RWPE2 (cell line): ENCODE results near the gene PCDHGA4.
"Not testable (repeated sequence)": the region's sequence is repeated elsewhere in the genome, so short reads cannot be mapped to it uniquely, and the experiment has no call there.

Source experiments
- ATAC-seq: fragments of 200-7000 bp; cut with Tn5 transposase; 3 replicates; pipeline ENCODE4 v1.9.1; 2021; ENCODE audit warnings: low read depth
- DNase-seq: peaks from one replicate; pipeline ENCODE4 v3.0.0-alpha.2; 2020; ENCODE audit warnings: low spot score
- H3K27ac ChIP-seq: fragments of 450-650 bp; 2 replicates; pipeline ENCODE4 v1.5.1; 2017; ENCODE audit warnings: mild to moderate bottlenecking; ENCODE audit not compliant: poor library complexity, severe bottlenecking
- H3K27me3 ChIP-seq: fragments of 250-450 bp; sonication (Bioruptor Pico); 2 replicates; pipeline ENCODE4 v1.5.1; 2021; ENCODE audit warnings: mild to moderate bottlenecking, moderate library complexity; ENCODE audit not compliant: insufficient read depth, poor library complexity, severe bottlenecking
- H3K36me3 ChIP-seq: fragments of 250-450 bp; sonication (Bioruptor Pico); 2 replicates; pipeline ENCODE4 v1.5.1; 2020; ENCODE audit warnings: low read depth, mild to moderate bottlenecking, moderate library complexity
- H3K4me1 ChIP-seq: fragments of 250-450 bp; sonication (Bioruptor Pico); 2 replicates; pipeline ENCODE4 v1.5.1; 2021; ENCODE audit warnings: mild to moderate bottlenecking, moderate library complexity; ENCODE audit not compliant: insufficient read depth, poor library complexity, severe bottlenecking
- H3K4me3 ChIP-seq: fragments of 250-450 bp; sonication (Bioruptor Pico); 2 replicates; pipeline ENCODE4 v1.5.1; 2021; ENCODE audit warnings: mild to moderate bottlenecking, moderate library complexity; ENCODE audit not compliant: severe bottlenecking
- H3K9me3 ChIP-seq: fragments of 250-450 bp; sonication (Bioruptor Pico); 2 replicates; pipeline ENCODE4 v1.5.1; 2021; ENCODE audit warnings: mild to moderate bottlenecking, moderate library complexity; ENCODE audit not compliant: severe bottlenecking
- TF ChIP-seq, protein P1 (sequence below): fragments of 450-650 bp; IDR thresholded peaks from one replicate; pipeline ENCODE4 v1.5.1; 2017; ENCODE audit warnings: mild to moderate bottlenecking, moderate library complexity; ENCODE audit not compliant: poor library complexity, severe bottlenecking

Gene PCDHGA4

DNA sequence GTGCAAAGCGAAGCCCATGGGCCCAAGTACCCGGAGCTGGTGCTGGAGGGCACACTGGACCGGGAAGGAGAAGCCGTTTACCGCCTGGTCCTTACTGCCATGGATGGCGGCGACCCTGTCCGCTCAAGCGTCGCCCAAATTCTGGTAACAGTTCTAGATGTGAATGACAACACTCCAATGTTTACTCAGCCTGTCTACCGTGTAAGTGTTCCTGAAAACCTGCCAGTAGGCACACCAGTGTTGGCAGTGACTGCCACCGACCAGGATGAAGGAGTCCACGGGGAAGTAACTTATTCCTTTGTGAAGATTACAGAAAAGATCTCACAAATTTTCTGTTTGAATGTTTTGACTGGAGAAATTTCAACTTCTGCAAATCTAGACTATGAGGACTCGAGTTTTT lies 19.8 kb downstream of the PCDHGA4 start:
- no peak for DNase-seq
- no peaks in the 10 kb centered on the region for H3K36me3 ChIP-seq
- TF ChIP-seq, protein P1, sequence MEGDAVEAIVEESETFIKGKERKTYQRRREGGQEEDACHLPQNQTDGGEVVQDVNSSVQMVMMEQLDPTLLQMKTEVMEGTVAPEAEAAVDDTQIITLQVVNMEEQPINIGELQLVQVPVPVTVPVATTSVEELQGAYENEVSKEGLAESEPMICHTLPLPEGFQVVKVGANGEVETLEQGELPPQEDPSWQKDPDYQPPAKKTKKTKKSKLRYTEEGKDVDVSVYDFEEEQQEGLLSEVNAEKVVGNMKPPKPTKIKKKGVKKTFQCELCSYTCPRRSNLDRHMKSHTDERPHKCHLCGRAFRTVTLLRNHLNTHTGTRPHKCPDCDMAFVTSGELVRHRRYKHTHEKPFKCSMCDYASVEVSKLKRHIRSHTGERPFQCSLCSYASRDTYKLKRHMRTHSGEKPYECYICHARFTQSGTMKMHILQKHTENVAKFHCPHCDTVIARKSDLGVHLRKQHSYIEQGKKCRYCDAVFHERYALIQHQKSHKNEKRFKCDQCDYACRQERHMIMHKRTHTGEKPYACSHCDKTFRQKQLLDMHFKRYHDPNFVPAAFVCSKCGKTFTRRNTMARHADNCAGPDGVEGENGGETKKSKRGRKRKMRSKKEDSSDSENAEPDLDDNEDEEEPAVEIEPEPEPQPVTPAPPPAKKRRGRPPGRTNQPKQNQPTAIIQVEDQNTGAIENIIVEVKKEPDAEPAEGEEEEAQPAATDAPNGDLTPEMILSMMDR, result no peak

DNA sequence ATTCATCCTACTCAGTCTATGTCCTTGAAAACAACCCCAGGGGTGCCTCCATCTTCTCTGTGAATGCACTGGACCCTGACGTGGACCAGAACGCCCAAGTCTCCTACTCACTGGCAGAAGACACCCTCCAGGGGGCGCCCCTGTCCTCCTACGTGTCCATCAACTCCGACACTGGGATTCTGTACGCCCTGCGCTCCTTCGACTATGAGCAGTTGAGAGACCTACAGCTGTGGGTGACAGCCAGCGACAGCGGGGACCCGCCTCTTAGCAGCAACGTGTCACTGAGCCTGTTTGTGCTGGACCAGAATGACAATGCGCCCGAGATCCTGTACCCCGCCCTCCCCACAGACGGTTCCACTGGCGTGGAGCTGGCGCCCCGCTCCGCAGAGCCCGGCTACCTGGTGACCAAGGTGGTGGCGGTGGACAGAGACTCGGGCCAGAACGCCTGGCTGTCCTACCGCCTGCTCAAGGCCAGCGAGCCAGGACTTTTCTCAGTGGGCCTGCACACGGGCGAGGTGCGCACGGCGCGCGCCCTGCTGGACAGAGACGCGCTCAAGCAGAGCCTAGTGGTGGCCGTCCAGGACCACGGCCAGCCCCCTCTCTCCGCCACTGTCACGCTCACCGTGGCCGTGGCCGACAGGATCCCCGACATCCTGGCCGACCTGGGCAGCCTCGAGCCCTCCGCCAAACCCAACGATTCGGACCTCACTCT lies 20.8 kb downstream of the PCDHGA4 start:
- peaks cover 40% of the 10 kb centered on the region for H3K27me3 ChIP-seq
- not testable (repeated sequence) for H3K27ac ChIP-seq, H3K4me3 ChIP-seq, H3K9me3 ChIP-seq, DNase-seq, H3K4me1 ChIP-seq, H3K36me3 ChIP-seq, ATAC-seq

More for the DNA sequence above, 19.8 kb downstream of the PCDHGA4 start:
- Histone ChIP-seq H3K4me3 (no peak overlapping the region), H3K27me3 (peaks cover 46% of the 10 kb centered on the region), H3K27ac (no peak overlapping the region), H3K4me1 (no peaks in the 10 kb centered on the region), H3K9me3 (no peaks in the 10 kb centered on the region)
- no peak for ATAC-seq

DNA sequence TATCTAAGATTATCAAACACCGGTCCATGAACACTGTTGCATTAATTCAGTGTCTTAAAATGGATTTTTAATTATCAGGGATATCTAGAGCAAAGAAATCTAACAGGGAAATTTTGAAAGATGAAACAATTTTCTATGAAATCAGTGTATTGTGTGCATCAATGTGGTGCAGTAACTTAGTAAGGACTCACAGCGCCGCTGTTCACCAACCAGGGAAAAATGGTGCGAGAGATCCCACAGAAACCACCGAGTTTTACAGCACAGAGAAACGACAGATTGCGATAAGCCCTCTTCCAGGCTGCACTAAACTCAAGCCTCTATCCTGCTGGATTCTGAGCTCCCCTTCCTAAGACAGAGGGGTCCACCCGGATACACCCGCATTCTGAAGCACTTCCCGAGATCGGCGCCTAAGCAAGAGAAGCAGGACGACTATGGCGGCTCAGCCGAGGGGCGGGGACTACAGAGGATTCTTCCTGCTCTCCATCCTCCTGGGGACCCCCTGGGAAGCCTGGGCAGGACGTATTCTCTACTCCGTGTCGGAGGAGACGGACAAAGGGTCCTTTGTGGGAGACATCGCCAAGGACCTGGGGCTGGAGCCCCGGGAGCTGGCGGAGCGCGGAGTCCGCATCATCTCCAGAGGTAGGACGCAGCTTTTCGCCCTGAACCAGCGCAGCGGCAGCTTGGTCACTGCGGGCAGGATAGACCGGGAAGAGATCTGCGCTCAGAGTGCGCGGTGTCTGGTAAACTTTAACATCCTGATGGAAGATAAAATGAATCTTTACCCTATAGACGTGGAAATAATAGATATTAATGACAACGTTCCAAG lies 27.9 kb downstream of the PCDHGA4 start, which contains the start of gene PCDHGA7:
Gene PCDHGA7 (plus strand): TSS at position 274 of the 826 bp plus-strand sequence. CDS start 158 bp downstream, at position 432.
- Histone ChIP-seq H3K4me1 (no peaks in the 10 kb centered on the region), H3K4me3 (peak within 1 kb of the TSS; percentile 34), H3K27me3 (peaks cover 36% of the 10 kb centered on the region), H3K27ac (no peak within 1 kb of the TSS), H3K9me3 (peaks cover 16% of the 10 kb centered on the region), H3K36me3 (no peaks in the 10 kb centered on the region)
- DNase-seq (no peak), ATAC-seq (peak; percentile 60; the same call in 2 of the 3 replicates)
- TF ChIP-seq, protein P1, result peak; percentile 74

DNA sequence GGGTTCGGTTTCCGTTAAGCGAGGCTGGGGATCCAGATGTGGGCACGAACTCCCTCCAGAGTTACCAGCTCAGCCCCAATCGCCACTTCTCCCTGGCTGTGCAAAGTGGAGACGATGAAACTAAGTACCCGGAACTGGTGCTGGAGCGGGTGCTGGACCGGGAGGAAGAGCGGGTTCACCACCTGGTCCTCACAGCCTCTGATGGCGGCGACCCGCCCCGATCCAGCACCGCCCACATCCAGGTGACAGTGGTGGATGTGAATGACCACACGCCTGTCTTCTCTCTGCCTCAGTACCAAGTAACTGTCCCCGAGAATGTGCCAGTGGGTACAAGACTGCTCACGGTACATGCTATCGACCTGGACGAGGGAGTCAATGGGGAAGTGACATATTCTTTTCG lies 28.5 kb downstream of the PCDHGA4 start:
- no peak for ATAC-seq
- no peak for DNase-seq
- Histone ChIP-seq H3K27ac (no peak overlapping the region), H3K4me3 (no peak overlapping the region), H3K4me1 (no peaks in the 10 kb centered on the region), H3K36me3 (no peaks in the 10 kb centered on the region), H3K9me3 (peaks cover 18% of the 10 kb centered on the region), H3K27me3 (peaks cover 36% of the 10 kb centered on the region)
- TF ChIP-seq, protein P1, result no peak

DNA sequence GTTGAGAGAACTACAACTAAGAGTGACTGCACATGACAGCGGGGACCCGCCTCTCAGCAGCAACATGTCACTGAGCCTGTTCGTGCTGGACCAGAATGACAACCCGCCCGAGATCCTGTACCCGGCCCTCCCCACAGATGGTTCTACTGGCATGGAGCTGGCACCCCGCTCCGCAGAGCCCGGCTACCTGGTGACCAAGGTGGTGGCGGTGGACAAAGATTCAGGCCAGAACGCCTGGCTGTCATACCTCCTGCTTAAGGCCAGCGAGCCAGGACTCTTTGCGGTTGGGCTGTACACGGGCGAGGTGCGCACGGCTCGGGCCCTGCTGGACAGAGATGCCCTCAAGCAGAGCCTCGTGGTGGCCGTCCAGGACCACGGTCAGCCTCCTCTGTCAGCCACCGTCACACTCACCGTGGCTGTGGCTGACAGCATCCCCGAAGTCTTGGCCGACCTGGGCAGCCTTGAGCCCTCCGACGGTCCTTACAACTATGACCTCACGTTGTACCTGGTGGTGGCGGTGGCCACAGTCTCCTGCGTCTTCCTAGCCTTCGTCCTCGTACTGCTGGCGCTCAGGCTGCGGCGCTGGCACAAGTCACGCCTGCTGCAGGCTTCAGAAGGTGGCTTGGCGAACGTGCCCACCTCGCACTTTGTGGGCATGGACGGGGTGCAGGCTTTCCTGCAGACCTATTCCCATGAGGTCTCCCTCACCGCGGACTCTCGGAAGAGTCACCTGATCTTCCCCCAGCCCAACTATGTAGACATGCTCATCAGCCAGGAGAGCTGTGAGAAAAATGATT lies 29.8 kb downstream of the PCDHGA4 start:
- H3K27me3 ChIP-seq, result peaks cover 27% of the 10 kb centered on the region
- no peaks in the 10 kb centered on the region for H3K4me1 ChIP-seq
- H3K36me3 ChIP-seq, result no peaks in the 10 kb centered on the region
- TF ChIP-seq, protein P1, result no peak
- H3K27ac ChIP-seq, result no peak overlapping the region
- H3K4me3 ChIP-seq, result no peak overlapping the region
- peaks cover 32% of the 10 kb centered on the region for H3K9me3 ChIP-seq
- DNase-seq (no peak), ATAC-seq (no peak)
